HEK293T (cell line): ENCODE measurements around the gene FKBP2.

ENCODE experiments used
- CTBP1 ChIP-seq: fragments of 450-650 bp; IDR thresholded peaks from 2 replicates; pipeline ENCODE4 v1.6.1; 2016; ENCODE audit warnings: borderline replicate concordance
- ELF4 ChIP-seq: fragments of 450-650 bp; IDR thresholded peaks from 2 replicates; pipeline ENCODE4 v1.6.1; 2017; ENCODE audit warnings: antibody characterized with exemption
- FOXM1 ChIP-seq: fragments of 450-650 bp; IDR thresholded peaks from 2 replicates; pipeline ENCODE4 v1.6.1; 2017; ENCODE audit warnings: mild to moderate bottlenecking, borderline replicate concordance
- NFRKB ChIP-seq: fragments of 450-650 bp; IDR thresholded peaks from 2 replicates; pipeline ENCODE4 v1.6.1; 2016; ENCODE audit warnings: mild to moderate bottlenecking, moderate library complexity
- SP1 ChIP-seq: fragments of 450-650 bp; IDR thresholded peaks from 2 replicates; pipeline ENCODE4 v1.6.1; 2017
- ZNF384 ChIP-seq: fragments of 450-650 bp; IDR thresholded peaks from 2 replicates; pipeline ENCODE4 v1.6.1; 2016
- TF ChIP-seq, protein P1 (sequence below): fragments of 450-650 bp; IDR thresholded peaks from 2 replicates; pipeline ENCODE4 v1.6.1; 2016

DNA sequence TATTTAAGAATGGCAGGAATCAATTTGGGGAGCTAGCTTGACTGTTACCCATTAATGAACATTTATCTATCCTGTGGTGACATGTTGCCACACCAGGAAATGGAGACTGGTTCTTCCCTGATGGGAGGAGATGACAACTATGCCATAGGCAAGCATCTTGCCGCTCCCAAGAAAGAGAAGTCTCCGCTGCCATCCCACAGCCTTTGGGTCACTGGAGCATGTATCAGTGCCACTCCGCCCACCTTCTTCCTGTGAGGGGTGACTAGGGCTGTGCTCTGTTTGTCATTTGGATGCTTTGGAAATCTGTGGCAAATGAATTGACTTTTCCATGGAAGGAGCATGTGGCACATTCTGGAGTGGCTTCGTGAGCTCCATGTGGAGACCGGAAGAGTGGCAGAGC is 48.5 kb upstream of the FKBP2 start:
- TF ChIP-seq FOXM1 (no peak), ZNF384 (no peak), ELF4 (no peak), SP1 (no peak), NFRKB (no peak), CTBP1 (no peak)
- TF ChIP-seq, protein P1, sequence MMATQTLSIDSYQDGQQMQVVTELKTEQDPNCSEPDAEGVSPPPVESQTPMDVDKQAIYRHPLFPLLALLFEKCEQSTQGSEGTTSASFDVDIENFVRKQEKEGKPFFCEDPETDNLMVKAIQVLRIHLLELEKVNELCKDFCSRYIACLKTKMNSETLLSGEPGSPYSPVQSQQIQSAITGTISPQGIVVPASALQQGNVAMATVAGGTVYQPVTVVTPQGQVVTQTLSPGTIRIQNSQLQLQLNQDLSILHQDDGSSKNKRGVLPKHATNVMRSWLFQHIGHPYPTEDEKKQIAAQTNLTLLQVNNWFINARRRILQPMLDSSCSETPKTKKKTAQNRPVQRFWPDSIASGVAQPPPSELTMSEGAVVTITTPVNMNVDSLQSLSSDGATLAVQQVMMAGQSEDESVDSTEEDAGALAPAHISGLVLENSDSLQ = no peak
